Astrocyte (in vitro differentiated cells and primary cell): ENCODE results near the gene UBA3. TPM values are rescaled to one million over a fixed set of nuclear protein-coding genes. Genes with fewer than 3 reads are reported as not detected.

Source experiments
- DNase-seq: peaks from one replicate; pipeline ENCODE4 v3.0.0-alpha.2; 2010; ENCODE audit warnings: low read depth
- FAIRE-seq: peaks from 2 replicates; lab custom pipeline; 2011; peaks lifted over from hg19 to GRCh38; lab: Jason Lieb, UNC
- H2AFZ ChIP-seq: 2 replicates; pipeline ENCODE4 v1.6.0; 2012; ENCODE audit warnings: low read depth, low read length, inconsistent platforms
- H3K27ac ChIP-seq: 2 replicates; pipeline ENCODE4 v1.5.1; 2011; ENCODE audit warnings: low read depth, low read length, inconsistent platforms
- H3K27me3 ChIP-seq: 2 replicates; pipeline ENCODE4 v1.6.0; 2011; ENCODE audit warnings: low read length, inconsistent platforms; ENCODE audit not compliant: insufficient read depth
- H3K36me3 ChIP-seq: 2 replicates; pipeline ENCODE4 v1.5.1; 2011; ENCODE audit warnings: low read length, inconsistent platforms; ENCODE audit not compliant: insufficient read depth
- H3K4me1 ChIP-seq: 2 replicates; pipeline ENCODE4 v1.5.1; 2011; ENCODE audit warnings: low read length, inconsistent platforms; ENCODE audit not compliant: insufficient read depth
- H3K4me2 ChIP-seq: 2 replicates; pipeline ENCODE4 v1.6.0; 2012; ENCODE audit warnings: low read length, inconsistent platforms
- H3K4me3 ChIP-seq: 2 replicates; pipeline ENCODE4 v1.5.1; 2011; ENCODE audit warnings: low read depth, mild to moderate bottlenecking, low read length, inconsistent platforms; ENCODE audit not compliant: insufficient read depth
- H3K79me2 ChIP-seq: 2 replicates; pipeline ENCODE4 v1.6.0; 2012; ENCODE audit warnings: mild to moderate bottlenecking, low read length, inconsistent platforms; ENCODE audit not compliant: insufficient read depth
- H3K9ac ChIP-seq: 2 replicates; pipeline ENCODE4 v1.6.0; 2012; ENCODE audit warnings: mild to moderate bottlenecking, low read length, inconsistent platforms
- H3K9me3 ChIP-seq: 2 replicates; pipeline ENCODE4 v1.5.1; 2012; ENCODE audit warnings: low read depth, mild to moderate bottlenecking, low read length, inconsistent platforms; ENCODE audit not compliant: insufficient read depth
- H4K20me1 ChIP-seq: 2 replicates; pipeline ENCODE4 v1.6.0; 2012; ENCODE audit warnings: low read length, inconsistent platforms; ENCODE audit not compliant: insufficient read depth
- H3K27ac Mint-ChIP-seq: one replicate; pipeline ENCODE4 v1.8.0; 2021; ENCODE audit warnings: mild to moderate bottlenecking, mixed read lengths; ENCODE audit not compliant: unreplicated experiment
- H3K27me3 Mint-ChIP-seq: one replicate; pipeline ENCODE4 v1.8.0; 2021; ENCODE audit warnings: low read depth, mixed read lengths; ENCODE audit not compliant: unreplicated experiment
- H3K36me3 Mint-ChIP-seq: one replicate; pipeline ENCODE4 v1.8.0; 2021; ENCODE audit warnings: low read depth, mixed read lengths; ENCODE audit not compliant: unreplicated experiment
- H3K4me1 Mint-ChIP-seq: one replicate; pipeline ENCODE4 v1.8.0; 2021; ENCODE audit warnings: low read depth, mixed read lengths; ENCODE audit not compliant: unreplicated experiment
- H3K4me3 Mint-ChIP-seq: one replicate; pipeline ENCODE4 v1.8.0; 2021; ENCODE audit warnings: mild to moderate bottlenecking, moderate library complexity, mixed read lengths; ENCODE audit not compliant: unreplicated experiment
- H3K9me3 Mint-ChIP-seq: one replicate; pipeline ENCODE4 v1.8.0; 2021; ENCODE audit warnings: mild to moderate bottlenecking, mixed read lengths; ENCODE audit not compliant: unreplicated experiment
- EZH2 ChIP-seq: IDR thresholded peaks from 2 replicates; pipeline ENCODE4 v1.6.1; 2012; ENCODE audit warnings: mild to moderate bottlenecking, low read length, inconsistent platforms; ENCODE audit not compliant: insufficient read depth
- total RNA-seq: library from RNA; stranded (reverse); gene quantifications from 2 replicates; pipeline ENCODE4 v1.2.1, GENCODE V29; 2021
- TF ChIP-seq, protein P1 (sequence below): IDR thresholded peaks from 2 replicates; pipeline ENCODE4 v1.5.1; 2011; ENCODE audit warnings: low read depth, mild to moderate bottlenecking, inconsistent platforms, low read length, moderate library complexity; ENCODE audit not compliant: insufficient read depth

UBA3 gene
- total RNA-seq, 1 donor from 2014 or later: 79.2 TPM

DNA sequence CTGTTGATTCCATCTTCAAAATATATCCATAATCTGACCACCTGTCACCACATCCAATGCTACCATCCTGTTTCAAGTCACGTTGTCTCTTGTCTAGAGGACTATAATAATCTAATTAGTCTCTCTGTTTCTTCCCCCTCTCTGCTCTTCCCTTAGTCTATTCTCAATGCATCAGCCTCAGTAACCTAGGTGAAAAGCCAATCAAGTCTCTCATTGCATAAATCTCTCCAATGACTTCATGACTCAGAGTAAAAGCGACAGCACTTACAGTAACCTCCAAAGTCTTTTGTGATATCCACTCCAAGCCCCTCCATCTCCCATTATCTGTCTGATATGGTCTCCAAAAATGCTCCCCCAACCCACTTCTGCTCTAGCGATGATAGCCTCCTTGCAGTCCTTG lies 7.2 kb downstream of the UBA3 start:
- no peak for TF ChIP-seq EZH2
- TF ChIP-seq, protein P1, sequence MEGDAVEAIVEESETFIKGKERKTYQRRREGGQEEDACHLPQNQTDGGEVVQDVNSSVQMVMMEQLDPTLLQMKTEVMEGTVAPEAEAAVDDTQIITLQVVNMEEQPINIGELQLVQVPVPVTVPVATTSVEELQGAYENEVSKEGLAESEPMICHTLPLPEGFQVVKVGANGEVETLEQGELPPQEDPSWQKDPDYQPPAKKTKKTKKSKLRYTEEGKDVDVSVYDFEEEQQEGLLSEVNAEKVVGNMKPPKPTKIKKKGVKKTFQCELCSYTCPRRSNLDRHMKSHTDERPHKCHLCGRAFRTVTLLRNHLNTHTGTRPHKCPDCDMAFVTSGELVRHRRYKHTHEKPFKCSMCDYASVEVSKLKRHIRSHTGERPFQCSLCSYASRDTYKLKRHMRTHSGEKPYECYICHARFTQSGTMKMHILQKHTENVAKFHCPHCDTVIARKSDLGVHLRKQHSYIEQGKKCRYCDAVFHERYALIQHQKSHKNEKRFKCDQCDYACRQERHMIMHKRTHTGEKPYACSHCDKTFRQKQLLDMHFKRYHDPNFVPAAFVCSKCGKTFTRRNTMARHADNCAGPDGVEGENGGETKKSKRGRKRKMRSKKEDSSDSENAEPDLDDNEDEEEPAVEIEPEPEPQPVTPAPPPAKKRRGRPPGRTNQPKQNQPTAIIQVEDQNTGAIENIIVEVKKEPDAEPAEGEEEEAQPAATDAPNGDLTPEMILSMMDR: no peak
- Histone ChIP-seq H3K27ac (no peak overlapping the region), H3K9me3 (no peaks in the 10 kb centered on the region), H3K4me2 (no peak overlapping the region), H2AFZ (no peak overlapping the region), H3K79me2 (peaks cover 53% of the 10 kb centered on the region), H3K4me1 (no peaks in the 10 kb centered on the region), H3K36me3 (peaks cover 8% of the 10 kb centered on the region), H4K20me1 (peaks cover 15% of the 10 kb centered on the region), H3K27me3 (no peaks in the 10 kb centered on the region), H3K4me3 (no peak overlapping the region), H3K9ac (no peak overlapping the region)
- peaks cover 8% of the 10 kb centered on the region for H3K4me1 Mint-ChIP-seq
- peaks cover 15% of the 10 kb centered on the region for H3K36me3 Mint-ChIP-seq
- H3K9me3 Mint-ChIP-seq: no peaks in the 10 kb centered on the region
- no peak overlapping the region for H3K27ac Mint-ChIP-seq
- FAIRE-seq: no peak
- no peaks in the 10 kb centered on the region for H3K27me3 Mint-ChIP-seq
- H3K4me3 Mint-ChIP-seq: no peak overlapping the region
- DNase-seq: no peak

DNA sequence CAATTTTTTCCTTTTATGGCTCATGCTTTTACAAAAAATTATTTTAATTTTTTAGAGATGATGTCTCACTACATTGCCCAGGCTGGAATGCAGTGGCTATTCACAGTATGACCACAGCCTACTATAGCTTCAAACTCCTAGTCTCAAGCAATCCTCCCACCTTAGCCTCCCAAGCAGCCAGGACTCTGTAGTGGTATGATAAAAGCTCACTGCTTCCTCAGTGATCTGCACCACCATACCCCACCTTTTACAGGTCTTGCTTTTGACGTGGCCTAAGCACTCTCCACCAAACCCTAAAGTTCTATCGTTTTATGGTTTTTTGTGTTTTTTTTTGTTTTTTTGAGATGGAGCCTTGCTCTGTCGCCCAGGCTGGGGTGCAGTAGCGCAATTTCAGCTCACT lies 14.0 kb downstream of the UBA3 start:
- Histone ChIP-seq H4K20me1 (no peaks in the 10 kb centered on the region), H3K36me3 (peaks cover 28% of the 10 kb centered on the region), H2AFZ (no peak overlapping the region), H3K79me2 (peaks cover 4% of the 10 kb centered on the region), H3K9me3 (no peaks in the 10 kb centered on the region), H3K9ac (no peak overlapping the region), H3K27ac (no peak overlapping the region), H3K4me3 (no peak overlapping the region), H3K27me3 (no peaks in the 10 kb centered on the region), H3K4me2 (no peak overlapping the region), H3K4me1 (no peaks in the 10 kb centered on the region)
- H3K9me3 Mint-ChIP-seq: no peaks in the 10 kb centered on the region
- H3K36me3 Mint-ChIP-seq: peaks cover 3% of the 10 kb centered on the region
- FAIRE-seq (no peak), DNase-seq (no peak)
- H3K27me3 Mint-ChIP-seq: no peaks in the 10 kb centered on the region
- H3K27ac Mint-ChIP-seq: no peak overlapping the region
- no peak overlapping the region for H3K4me3 Mint-ChIP-seq
- peaks cover 17% of the 10 kb centered on the region for H3K4me1 Mint-ChIP-seq
- no peak for TF ChIP-seq EZH2
- TF ChIP-seq, protein P1: no peak

GRCh38 chr3:69065318-69065964 lies 14.7 kb downstream of the UBA3 start:
- no peaks in the 10 kb centered on the region for H4K20me1 ChIP-seq
- Mint-ChIP-seq H3K9me3 (no peaks in the 10 kb centered on the region), H3K4me1 (peaks cover 17% of the 10 kb centered on the region), H3K36me3 (peaks cover 9% of the 10 kb centered on the region), H3K27me3 (no peaks in the 10 kb centered on the region), H3K27ac (peak overlapping the region; percentile 63), H3K4me3 (no peak overlapping the region)
- no peaks in the 10 kb centered on the region for H3K27me3 ChIP-seq
- no peak overlapping the region for H3K27ac ChIP-seq
- peaks cover 34% of the 10 kb centered on the region for H3K36me3 ChIP-seq
- no peak overlapping the region for H3K4me2 ChIP-seq
- FAIRE-seq: no peak
- no peak for DNase-seq
- H3K9ac ChIP-seq: no peak overlapping the region
- no peaks in the 10 kb centered on the region for H3K79me2 ChIP-seq
- H3K4me3 ChIP-seq: no peak overlapping the region
- no peaks in the 10 kb centered on the region for H3K4me1 ChIP-seq
- H3K9me3 ChIP-seq: no peaks in the 10 kb centered on the region
- no peak overlapping the region for H2AFZ ChIP-seq
- no peak for TF ChIP-seq EZH2
- TF ChIP-seq, protein P1: no peak
